Body of pancreas (tissue), 4 donors: ENCODE data around the gene TRAIP. TPM values are rescaled to one million over a fixed set of nuclear protein-coding genes. Genes with fewer than 3 reads are reported as not detected.

Source experiments
- ATAC-seq: fragments of 150-250 bp; one replicate; pipeline ENCODE4 v1.9.1; 2016
- DNase-seq, 4 donors: peaks; one replicate each; pipeline ENCODE4 v3.0.0-alpha.2; 2019
- H3K27ac ChIP-seq, 4 donors: fragments of 200-600 bp; sonication (generic); 1 replicate in 3 of 4; 2 replicates in 1 of 4; pipeline versions ENCODE4 v1.5.1 to v1.6.1; 2016 to 2019; ENCODE audit warnings: mild to moderate bottlenecking in 1 of 4, mixed read lengths in 1 of 4, moderate library complexity in 1 of 4
- H3K27me3 ChIP-seq, 2 donors: fragments of 200-600 bp; sonication (generic); one replicate each; pipeline ENCODE4 v1.6.0; 2016; ENCODE audit warnings: mild to moderate bottlenecking in 1 of 2
- H3K36me3 ChIP-seq, 2 donors: fragments of 200-600 bp; sonication (generic); replicated peaks in 1 of 2; 2 replicates each; pipeline ENCODE4 v1.5.1; 2016; ENCODE audit warnings: low read depth in 2 of 2; ENCODE audit not compliant: insufficient read depth in 1 of 2
- H3K4me1 ChIP-seq: fragments of 200-600 bp; sonication (generic); one replicate; pipeline ENCODE4 v1.6.0; 2016
- H3K4me3 ChIP-seq, 2 donors: fragments of 200-600 bp; sonication (generic); 1 replicate in 1 of 2; 2 replicates in 1 of 2; pipeline ENCODE4 v1.5.1; 2016 to 2019
- H3K9me3 ChIP-seq, 3 donors: fragments of 200-600 bp; sonication (generic); 1 replicate in 2 of 3; 2 replicates in 1 of 3; pipeline ENCODE4 v1.5.1; 2016
- CTCF ChIP-seq, 7 experiments: fragments of 450-650 bp in 4 of 7; fragments of 200-600 bp in 3 of 7; sonication (generic) in 3 of 7; IDR thresholded peaks; one replicate each; pipeline ENCODE4 v1.5.1; 2016 to 2019; ENCODE audit warnings: antibody characterized with exemption in 7 of 7
- POLR2A ChIP-seq, 3 donors: fragments of 450-650 bp; IDR thresholded peaks; one replicate each; pipeline ENCODE4 v1.6.1; 2016; ENCODE audit warnings: antibody characterized with exemption in 3 of 3, mild to moderate bottlenecking in 2 of 3
- WGBS, 2 donors: methylation state at CpG; one replicate each; pipeline ENCODE4 v1.1.5; 2017; 5-methylcytosine and 5-hydroxymethylcytosine counted together
- intact Hi-C: fragments of 100-400 bp; cut with DNase I; formaldehyde crosslinking; loops from one replicate; pipeline ENCODE4 v1.15.1; 2023
- total RNA-seq, 2 donors: library from RNA; depleted of rRNA; stranded (reverse); fragments of >200 nt; gene quantifications; one replicate each; pipeline ENCODE4 v1.1.0, GENCODE V29; 2016

TRAIP gene
- total RNA-seq, 2 donors from 2014 or later = 1.8 to 3.6 TPM

- TF ChIP-seq POLR2A (IDR thresholded peaks at IDR 0.05) (no peak), CTCF (IDR thresholded peaks at IDR 0.05) (no peak)
- H3K4me1 ChIP-seq = no peaks in the 10 kb centered on the region
- H3K27me3 ChIP-seq = no peaks in the 10 kb centered on the region
- no peak overlapping the region for H3K4me3 ChIP-seq
- intact Hi-C loops = no loop called here
- DNase-seq = no peak
- 28 to 55% methylated on average over 4 to 6 of the region's 6 CpGs for WGBS, 2 donors
- no peaks in the 10 kb centered on the region for H3K9me3 ChIP-seq
- ATAC-seq = no peak
- H3K36me3 ChIP-seq = no peaks in the 10 kb centered on the region
- H3K27ac ChIP-seq = no peak overlapping the region
These were observed 25.8 kb upstream of the TRAIP start for GRCh38 chr3:49882166-49882565.

DNA sequence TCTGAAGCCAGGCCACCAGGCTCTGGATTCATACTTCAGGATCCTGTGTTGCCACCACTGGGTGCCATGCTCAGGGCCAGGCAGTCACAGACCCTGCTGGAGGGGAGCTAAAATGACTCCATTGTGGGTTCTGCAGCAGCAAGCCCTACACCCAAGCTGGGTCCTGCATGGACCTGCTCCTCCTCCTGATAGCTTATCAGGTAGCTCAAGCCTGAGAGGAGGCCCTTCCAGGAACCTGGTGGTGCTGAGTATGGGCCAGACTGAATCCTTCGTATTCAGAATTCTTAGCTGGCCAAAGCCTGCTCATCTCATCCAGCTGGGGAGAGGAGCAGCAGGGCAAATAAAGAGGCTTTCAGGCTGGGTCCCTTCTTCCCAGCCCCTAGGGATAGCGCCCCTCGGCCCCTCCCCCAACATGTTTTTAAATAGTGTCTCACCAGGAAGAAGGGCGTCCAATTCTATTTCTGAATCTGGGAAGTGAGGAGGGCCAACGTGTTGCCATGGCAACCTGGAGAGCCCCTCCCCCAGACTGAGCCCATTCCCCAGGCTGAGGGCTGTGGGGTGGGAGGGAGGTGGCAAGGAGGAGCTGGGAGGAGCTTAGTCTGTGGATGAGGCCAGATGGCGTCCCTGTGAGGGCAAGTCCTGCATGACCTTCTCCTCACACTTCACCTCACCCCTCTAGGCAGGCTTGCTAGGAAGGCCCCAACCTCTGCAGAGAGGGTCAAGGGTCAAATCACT is 24.4 kb upstream of the TRAIP start:
- H3K4me3 ChIP-seq = no peak overlapping the region
- WGBS, 2 donors = 54 to 60% methylated on average over 6 of the region's 6 CpGs
- no peaks in the 10 kb centered on the region for H3K36me3 ChIP-seq
- no peak for TF ChIP-seq POLR2A (IDR thresholded peaks at IDR 0.05)
- TF ChIP-seq CTCF (IDR thresholded peaks at IDR 0.05) = no peak
- H3K4me1 ChIP-seq = no peaks in the 10 kb centered on the region
- H3K27me3 ChIP-seq = no peaks in the 10 kb centered on the region
- ATAC-seq (no peak), DNase-seq (no peak)
- no peak overlapping the region for H3K27ac ChIP-seq
- no peaks in the 10 kb centered on the region for H3K9me3 ChIP-seq
- intact Hi-C loops = no loop called here

DNA sequence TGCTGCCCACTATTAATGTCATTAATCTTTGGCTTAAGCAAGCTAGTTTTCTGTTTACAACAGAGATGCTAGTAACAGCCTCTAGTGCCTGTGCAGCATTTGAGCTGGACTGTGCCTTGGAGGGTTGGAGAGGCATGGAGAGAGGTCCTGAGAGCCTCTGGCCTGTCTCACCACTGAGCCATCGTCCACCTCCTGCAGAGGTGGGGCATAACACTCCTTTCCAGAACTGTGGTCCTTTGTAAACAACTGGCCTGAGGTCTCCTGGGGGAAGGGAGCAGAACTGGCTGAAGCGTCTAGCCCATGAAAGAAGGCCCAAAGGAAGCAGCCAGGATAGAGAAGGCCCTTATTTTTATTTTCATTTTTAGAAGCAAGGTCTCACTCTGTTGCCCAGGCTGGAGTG is 23.4 kb upstream of the TRAIP start:
- ATAC-seq = no peak

DNA sequence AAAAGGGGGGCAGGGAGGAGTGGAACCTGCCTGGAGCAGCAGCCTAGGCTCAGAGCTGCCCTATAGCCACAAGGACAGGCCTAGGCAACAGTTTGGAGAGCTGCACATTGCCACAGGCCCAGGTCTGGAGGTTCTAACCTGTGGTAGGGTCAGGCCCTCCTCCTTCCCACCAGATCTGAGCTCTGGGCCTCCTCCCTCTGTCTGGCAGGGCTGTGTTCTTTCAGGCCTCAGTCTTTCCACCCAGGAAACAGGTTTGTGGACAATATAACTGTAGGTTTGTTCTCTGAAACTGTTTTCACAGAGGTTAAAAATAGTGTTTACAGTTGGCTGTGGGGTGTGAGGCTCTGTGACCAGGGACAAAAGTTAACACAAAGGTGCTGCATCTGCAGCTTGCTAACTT is 22.3 kb upstream of the TRAIP start:
- Histone ChIP-seq H3K36me3 (no peaks in the 10 kb centered on the region), H3K9me3 (no peaks in the 10 kb centered on the region), H3K27ac (no peak overlapping the region), H3K27me3 (no peaks in the 10 kb centered on the region), H3K4me1 (no peaks in the 10 kb centered on the region), H3K4me3 (no peak overlapping the region)
- no peak for TF ChIP-seq CTCF (IDR thresholded peaks at IDR 0.05)
- no peak for TF ChIP-seq POLR2A (IDR thresholded peaks at IDR 0.05)
- intact Hi-C loops = no loop called here
- no peak for DNase-seq
- ATAC-seq = no peak

More for the DNA sequence above, 23.4 kb upstream of the TRAIP start:
- Histone ChIP-seq H3K9me3 (no peaks in the 10 kb centered on the region), H3K36me3 (no peaks in the 10 kb centered on the region), H3K27me3 (no peaks in the 10 kb centered on the region), H3K4me3 (no peak overlapping the region), H3K27ac (no peak overlapping the region), H3K4me1 (no peaks in the 10 kb centered on the region)
- 69 to 77% methylated on average over 2 of the region's 2 CpGs for WGBS, 2 donors
- no peak for DNase-seq
- no peak for TF ChIP-seq POLR2A (IDR thresholded peaks at IDR 0.05)
- no peak for TF ChIP-seq CTCF (IDR thresholded peaks at IDR 0.05)
- intact Hi-C loops = no loop called here

- no peaks in the 10 kb centered on the region for H3K36me3 ChIP-seq
- ATAC-seq (no peak), DNase-seq (no peak)
- intact Hi-C loops = no loop called here
- H3K27me3 ChIP-seq = no peaks in the 10 kb centered on the region
- H3K9me3 ChIP-seq = no peaks in the 10 kb centered on the region
- TF ChIP-seq POLR2A (IDR thresholded peaks at IDR 0.05) (no peak), CTCF (IDR thresholded peaks at IDR 0.05) (no peak)
- H3K4me3 ChIP-seq = no peak overlapping the region
- 80 to 90% methylated on average over 2 of the region's 2 CpGs for WGBS, 2 donors
- H3K27ac ChIP-seq = no peak overlapping the region
- no peaks in the 10 kb centered on the region for H3K4me1 ChIP-seq
These were observed 21.4 kb upstream of the TRAIP start for GRCh38 chr3:49877716-49878115.
